Measurements from ENCODE around the gene TNNC1. TPM values are rescaled to one million over a fixed set of nuclear protein-coding genes. Genes with fewer than 3 reads are reported as not detected.

TNNC1 gene
- total and polyA plus RNA-seq, 2 donors (not counting 1 experiment from before 2014, with no cell fraction given) = 0.33 to 0.69 TPM

DNA sequence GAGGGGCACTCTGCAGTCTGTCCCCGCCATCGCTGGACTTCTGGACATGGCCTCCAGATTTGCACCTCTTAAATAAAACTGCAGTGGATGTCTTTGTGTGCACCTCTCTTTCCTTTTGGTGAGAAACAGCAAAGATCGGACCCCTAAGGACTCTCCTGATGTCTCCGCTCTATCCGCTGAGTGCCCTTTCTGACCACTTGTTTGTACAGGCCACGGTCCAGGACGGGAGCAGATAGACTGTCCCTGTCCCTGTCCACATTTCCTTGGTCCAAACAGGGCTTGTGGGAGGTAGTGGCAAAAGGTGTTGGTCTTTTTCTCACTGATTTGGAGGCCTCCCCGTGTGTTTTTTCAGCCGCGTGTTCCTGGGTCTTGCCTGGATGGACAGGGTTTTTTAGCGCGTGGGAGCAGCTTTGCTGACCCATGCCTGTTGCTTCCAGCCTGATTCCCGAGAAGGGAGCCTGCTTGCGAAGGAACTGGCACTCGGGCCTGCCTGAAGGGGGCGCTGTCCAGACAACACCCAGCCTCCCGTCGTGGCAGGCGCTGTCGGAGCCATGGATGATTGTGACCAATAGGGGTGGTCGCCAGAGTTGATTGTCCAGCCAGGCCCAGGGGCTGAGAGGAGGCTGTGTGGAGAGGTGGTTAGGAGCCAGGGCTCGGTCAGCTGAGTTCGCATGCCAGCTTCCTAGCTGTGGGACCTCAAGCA lies 28.1 kb upstream of the TNNC1 start:
- no peak overlapping the region for H3K9ac ChIP-seq (ENCODE audit: insufficient read depth, low read length)
- H3K27me3 ChIP-seq (ENCODE audit: control insufficient read depth, insufficient read depth, low read length) = no peaks in the 10 kb centered on the region
- no peak overlapping the region for H3K27ac ChIP-seq (ENCODE audit: insufficient read depth, low read length)
- peaks cover 38% of the 10 kb centered on the region for H3K36me3 ChIP-seq (ENCODE audit: control insufficient read depth, insufficient read depth, low read length)
- no peak overlapping the region for H2AFZ ChIP-seq (ENCODE audit: low read length)
- no peak overlapping the region for H3K4me2 ChIP-seq (ENCODE audit: extremely low read depth, insufficient read depth, low read length)
- TF ChIP-seq EZH2 (IDR thresholded peaks at IDR 0.05; ENCODE audit: low read length, missing control alignments) = no peak
- TF ChIP-seq, protein P1, sequence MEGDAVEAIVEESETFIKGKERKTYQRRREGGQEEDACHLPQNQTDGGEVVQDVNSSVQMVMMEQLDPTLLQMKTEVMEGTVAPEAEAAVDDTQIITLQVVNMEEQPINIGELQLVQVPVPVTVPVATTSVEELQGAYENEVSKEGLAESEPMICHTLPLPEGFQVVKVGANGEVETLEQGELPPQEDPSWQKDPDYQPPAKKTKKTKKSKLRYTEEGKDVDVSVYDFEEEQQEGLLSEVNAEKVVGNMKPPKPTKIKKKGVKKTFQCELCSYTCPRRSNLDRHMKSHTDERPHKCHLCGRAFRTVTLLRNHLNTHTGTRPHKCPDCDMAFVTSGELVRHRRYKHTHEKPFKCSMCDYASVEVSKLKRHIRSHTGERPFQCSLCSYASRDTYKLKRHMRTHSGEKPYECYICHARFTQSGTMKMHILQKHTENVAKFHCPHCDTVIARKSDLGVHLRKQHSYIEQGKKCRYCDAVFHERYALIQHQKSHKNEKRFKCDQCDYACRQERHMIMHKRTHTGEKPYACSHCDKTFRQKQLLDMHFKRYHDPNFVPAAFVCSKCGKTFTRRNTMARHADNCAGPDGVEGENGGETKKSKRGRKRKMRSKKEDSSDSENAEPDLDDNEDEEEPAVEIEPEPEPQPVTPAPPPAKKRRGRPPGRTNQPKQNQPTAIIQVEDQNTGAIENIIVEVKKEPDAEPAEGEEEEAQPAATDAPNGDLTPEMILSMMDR (conservative IDR thresholded peaks at IDR 0.05 in 1 of 2, IDR thresholded peaks at IDR 0.05 in 1 of 2; ENCODE audit: low read depth in 1 of 2, low read length in 2 of 2) = peak; percentile 23 to 47
- peaks cover 17% of the 10 kb centered on the region for H3K4me1 ChIP-seq (ENCODE audit: control insufficient read depth, extremely low read depth, insufficient read depth, low read length)
- H4K20me1 ChIP-seq (ENCODE audit: control insufficient read depth, extremely low read depth, insufficient read depth, low read length) = no peaks in the 10 kb centered on the region
- H3K79me2 ChIP-seq (ENCODE audit: control insufficient read depth, insufficient read depth, low read length) = no peaks in the 10 kb centered on the region
- no peaks in the 10 kb centered on the region for H3K9me3 ChIP-seq (ENCODE audit: control insufficient read depth, insufficient read depth, low read depth, low read length)
- DNase-seq (ENCODE audit: low read depth in 2 of 2) = peak in 1 of 2 donors; percentile 30
- H3K4me3 ChIP-seq (replicated peaks in 1 of 4; ENCODE audit: control extremely low read depth in 1 of 4, insufficient read depth in 1 of 4, low read depth in 3 of 4, low read length in 4 of 4) = no peak overlapping the region

DNA sequence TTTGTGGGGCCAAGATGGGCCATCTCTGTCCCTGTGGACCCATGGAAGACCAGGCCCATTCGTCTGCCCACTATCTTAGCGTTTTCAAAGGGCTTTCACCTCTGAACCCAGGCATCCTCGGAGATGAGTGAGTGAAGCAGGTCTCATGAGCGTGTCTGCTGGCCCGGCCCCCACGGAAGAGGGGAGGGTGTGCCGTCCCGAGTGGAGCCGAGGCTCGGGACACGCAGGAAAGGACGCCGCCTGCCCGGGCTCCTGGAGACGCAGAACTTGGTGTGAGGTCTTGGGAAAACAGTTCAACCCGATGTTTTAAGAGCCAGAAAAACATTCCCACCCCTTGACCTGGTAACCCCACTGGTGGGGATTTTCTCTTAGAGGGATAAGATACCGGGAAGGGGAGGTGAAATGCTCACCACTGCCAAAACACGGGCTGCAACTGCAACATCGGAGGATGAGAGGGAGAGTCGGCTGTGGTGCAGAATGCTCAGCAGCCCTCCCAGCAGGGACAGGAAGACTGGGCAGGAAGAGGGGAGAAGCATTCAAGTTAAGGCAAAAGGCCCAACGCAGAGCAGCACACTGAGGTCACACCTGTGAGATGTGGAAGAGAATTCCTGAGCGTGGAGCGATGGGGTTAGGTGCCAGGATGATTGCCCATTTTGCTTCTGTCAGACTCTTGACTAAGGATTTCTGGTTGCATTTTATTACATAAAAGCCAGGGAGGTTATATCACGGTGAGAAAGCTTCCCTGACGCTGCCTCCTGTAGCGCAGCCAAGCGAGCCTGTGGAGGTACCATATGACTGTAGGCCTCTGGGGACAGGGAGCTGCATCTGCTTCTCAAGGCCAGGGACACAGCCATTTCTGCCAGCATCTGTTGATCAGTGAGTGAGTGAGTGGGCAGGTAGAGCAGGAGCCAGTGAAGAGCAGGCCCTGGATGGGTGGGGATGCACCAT lies 27.2 kb upstream of the TNNC1 start:
- Histone ChIP-seq H3K9ac (ENCODE audit: insufficient read depth, low read length) (no peak overlapping the region), H3K36me3 (ENCODE audit: control insufficient read depth, insufficient read depth, low read length) (peaks cover 40% of the 10 kb centered on the region)

More for the DNA sequence above, 27.2 kb upstream of the TNNC1 start:
- Histone ChIP-seq H4K20me1 (ENCODE audit: control insufficient read depth, extremely low read depth, insufficient read depth, low read length) (no peaks in the 10 kb centered on the region), H3K27ac (ENCODE audit: insufficient read depth, low read length) (no peak overlapping the region), H3K9me3 (ENCODE audit: control insufficient read depth, insufficient read depth, low read depth, low read length) (no peaks in the 10 kb centered on the region), H2AFZ (ENCODE audit: low read length) (no peak overlapping the region), H3K4me1 (ENCODE audit: control insufficient read depth, extremely low read depth, insufficient read depth, low read length) (peaks cover 17% of the 10 kb centered on the region), H3K79me2 (ENCODE audit: control insufficient read depth, insufficient read depth, low read length) (no peaks in the 10 kb centered on the region), H3K4me2 (ENCODE audit: extremely low read depth, insufficient read depth, low read length) (no peak overlapping the region), H3K27me3 (ENCODE audit: control insufficient read depth, insufficient read depth, low read length) (no peaks in the 10 kb centered on the region), H3K4me3 (replicated peaks in 1 of 4; ENCODE audit: control extremely low read depth in 1 of 4, insufficient read depth in 1 of 4, low read depth in 3 of 4, low read length in 4 of 4) (no peak overlapping the region)
- no peak for DNase-seq (ENCODE audit: low read depth in 2 of 2)
- TF ChIP-seq EZH2 (IDR thresholded peaks at IDR 0.05; ENCODE audit: low read length, missing control alignments) = no peak
- TF ChIP-seq, protein P1 (conservative IDR thresholded peaks at IDR 0.05 in 1 of 2, IDR thresholded peaks at IDR 0.05 in 1 of 2; ENCODE audit: low read depth in 1 of 2, low read length in 2 of 2) = no peak
